Natural killer cell treated with Interleukin-12 subunit alpha and Interleukin-12 subunit beta and Interleukin-15 and Interleukin-18, amount 100 ng/mL, for 72 hours (primary cell): ENCODE results near the gene TMEM151B. TPM values are rescaled to one million over a fixed set of nuclear protein-coding genes. Genes with fewer than 3 reads are reported as not detected.

ENCODE experiments used
- ATAC-seq, 2 donors: fragments of 150-1000 bp; cut with Tn5 transposase in 1 of 2; sonication (Bioruptor Pico), chemical (Tn5 transposase) in 1 of 2; 2 replicates each; pipeline ENCODE4 v1.10.0; 2021
- DNase-seq: peaks from one replicate; pipeline ENCODE4 v3.0.0; 2022; ENCODE audit warnings: low spot score
- H3K27ac Mint-ChIP-seq, 2 donors: 1 replicate in 1 of 2; 2 replicates in 1 of 2; pipeline ENCODE4 v1.8.0; 2022; ENCODE audit warnings: mixed read lengths in 2 of 2, mild to moderate bottlenecking in 1 of 2, moderate library complexity in 1 of 2
- H3K27me3 Mint-ChIP-seq, 2 donors: 1 replicate in 1 of 2; 2 replicates in 1 of 2; pipeline ENCODE4 v1.8.0; 2022; ENCODE audit warnings: mixed read lengths in 2 of 2
- H3K36me3 Mint-ChIP-seq: one replicate; pipeline ENCODE4 v1.8.0; 2022; ENCODE audit warnings: mixed read lengths
- H3K4me1 Mint-ChIP-seq, 2 donors: 1 replicate in 1 of 2; 2 replicates in 1 of 2; pipeline ENCODE4 v1.8.0; 2022; ENCODE audit warnings: low read depth in 2 of 2, mixed read lengths in 2 of 2, mild to moderate bottlenecking in 1 of 2
- H3K4me3 Mint-ChIP-seq: one replicate; pipeline ENCODE4 v1.8.0; 2022; ENCODE audit warnings: mixed read lengths
- H3K9me3 Mint-ChIP-seq: 2 replicates; pipeline ENCODE4 v1.8.0; 2022; ENCODE audit warnings: mixed read lengths
- total RNA-seq, 2 donors: library from RNA; stranded (reverse); gene quantifications; one replicate each; pipeline ENCODE4 v1.2.3, GENCODE V29; 2022

TMEM151B gene
- total RNA-seq, 2 donors from 2014 or later: not detected

GRCh38 chr6:44260451-44261297, 9.6 kb upstream of the TMEM151B start:
- Mint-ChIP-seq H3K27ac (peak overlapping the region in 1 of 2 donors; percentile 4), H3K4me1 (peaks cover 63 to 65% of the 10 kb centered on the region in 2 donors), H3K27me3 (no peaks in the 10 kb centered on the region), H3K36me3 (peaks cover 10% of the 10 kb centered on the region), H3K9me3 (no peaks in the 10 kb centered on the region), H3K4me3 (peak overlapping the region; percentile 2)
- DNase-seq: no peak
- no peak for ATAC-seq

DNA sequence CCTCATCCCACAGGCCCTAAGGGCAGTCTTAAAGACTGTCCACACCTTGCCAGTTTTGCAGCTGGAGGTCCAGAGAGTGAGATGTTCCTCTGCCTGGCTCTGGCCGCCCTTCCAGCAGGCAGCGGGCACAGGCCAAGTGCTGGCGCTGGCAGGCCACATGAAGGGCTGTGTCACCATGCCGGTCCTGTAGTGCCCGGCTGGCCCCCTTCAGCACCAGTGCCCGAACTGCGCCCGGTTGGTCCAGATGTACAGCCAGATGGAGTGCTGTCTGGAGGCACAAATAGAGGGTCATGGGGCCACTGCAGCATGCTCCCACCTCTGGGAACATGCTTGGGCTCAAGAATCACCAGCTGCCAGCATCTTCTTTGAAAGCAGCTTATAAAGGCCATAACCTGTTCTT, 8.7 kb upstream of the TMEM151B start:
- Mint-ChIP-seq H3K4me1 (peaks cover 61 to 63% of the 10 kb centered on the region in 2 donors), H3K9me3 (no peaks in the 10 kb centered on the region), H3K27ac (peak overlapping the region in 1 of 2 donors; percentile 4), H3K36me3 (peaks cover 10% of the 10 kb centered on the region), H3K27me3 (no peaks in the 10 kb centered on the region), H3K4me3 (no peak overlapping the region)
- DNase-seq (no peak), ATAC-seq (no peak)

DNA sequence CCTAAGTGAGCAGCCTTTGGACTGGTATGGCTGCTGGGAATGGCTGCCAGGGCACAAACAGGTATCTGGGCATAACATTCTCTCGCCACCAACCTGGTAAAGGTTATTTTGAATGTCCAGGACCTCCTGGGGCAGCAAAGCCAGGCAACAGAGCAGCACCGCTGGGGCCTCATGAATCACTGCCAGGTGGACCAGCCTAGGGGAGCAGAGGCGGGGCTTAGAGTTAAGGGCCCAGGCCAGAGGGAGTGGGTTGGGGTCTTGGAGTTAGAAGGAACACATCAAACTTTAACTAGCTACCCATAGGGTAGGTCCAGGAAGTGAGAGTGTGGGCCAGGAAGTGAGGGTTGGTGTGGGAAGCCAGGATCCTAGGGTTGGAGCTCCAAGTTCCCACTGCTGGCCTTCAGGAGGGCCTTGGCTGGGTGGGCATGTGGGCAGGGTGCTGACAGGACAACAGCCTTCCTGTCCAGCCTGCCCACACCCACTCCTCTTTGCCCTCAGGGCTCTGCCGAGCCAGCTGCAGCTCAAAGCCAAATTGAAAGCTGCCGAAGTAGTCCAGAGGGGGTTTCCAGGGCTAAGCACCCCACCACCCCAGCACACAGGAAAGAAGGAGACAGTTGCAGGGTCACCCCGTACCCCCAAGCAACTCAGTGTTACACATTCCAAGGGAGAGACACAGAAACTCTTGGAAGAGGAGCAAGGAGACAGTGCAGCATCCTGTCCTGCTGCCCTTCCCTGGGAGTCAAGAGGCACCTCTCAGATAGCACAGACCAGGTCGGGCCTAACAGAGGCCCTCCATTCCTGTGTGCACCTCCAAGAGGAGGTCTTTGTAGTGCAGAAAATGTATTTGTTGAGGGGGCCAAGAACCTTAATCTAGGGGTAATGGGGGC, 7.5 kb upstream of the TMEM151B start:
- H3K36me3 Mint-ChIP-seq: peaks cover 10% of the 10 kb centered on the region
- H3K27ac Mint-ChIP-seq: peak overlapping the region; percentile 95 to 99
- H3K4me3 Mint-ChIP-seq: peak overlapping the region; percentile 97
- peaks cover 58 to 61% of the 10 kb centered on the region in 2 donors for H3K4me1 Mint-ChIP-seq
- ATAC-seq: no peak
- no peak for DNase-seq
- no peaks in the 10 kb centered on the region for H3K27me3 Mint-ChIP-seq
- no peaks in the 10 kb centered on the region for H3K9me3 Mint-ChIP-seq

DNA sequence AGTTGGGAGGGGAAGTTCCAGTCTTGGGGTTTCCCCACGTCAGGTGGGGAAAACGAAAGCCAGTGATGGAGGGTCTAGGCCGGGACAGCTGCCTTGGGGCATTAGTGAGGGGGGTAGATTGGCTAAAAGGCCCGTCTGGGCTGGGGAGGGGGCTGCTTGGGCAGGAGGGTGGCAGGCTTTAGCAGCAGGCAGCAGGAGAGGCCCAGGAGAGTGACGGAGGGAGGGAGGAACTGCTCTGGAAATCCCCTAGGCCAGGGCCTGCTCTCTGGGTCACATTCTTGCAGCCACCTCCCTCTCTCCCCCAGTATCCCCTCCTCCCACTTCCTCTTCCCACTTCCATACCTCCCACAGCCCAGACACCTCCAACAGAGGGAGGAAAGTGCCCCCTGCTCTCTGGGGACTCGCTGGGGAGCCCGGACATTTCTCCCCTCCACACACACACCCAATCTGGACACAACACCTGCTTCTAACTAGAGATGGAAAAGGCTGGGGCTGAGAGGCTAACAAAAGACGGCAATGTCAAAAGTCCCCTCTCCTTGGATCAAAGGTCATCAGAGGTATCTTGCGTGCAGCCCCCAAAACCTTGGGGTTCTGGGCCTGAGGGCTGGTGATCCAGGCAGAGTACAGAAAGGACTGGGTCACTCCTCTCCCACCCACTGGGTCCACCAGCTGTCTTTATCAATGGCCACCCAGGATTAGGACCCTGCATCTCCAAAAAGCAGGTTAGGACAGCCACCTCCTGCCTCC, 6.7 kb upstream of the TMEM151B start:
- Mint-ChIP-seq H3K27me3 (no peaks in the 10 kb centered on the region), H3K27ac (peak overlapping the region; percentile 95 to 99), H3K9me3 (no peaks in the 10 kb centered on the region), H3K4me3 (peak overlapping the region; percentile 97), H3K36me3 (peaks cover 10% of the 10 kb centered on the region), H3K4me1 (peaks cover 50 to 53% of the 10 kb centered on the region in 2 donors)
- ATAC-seq (peak; percentile 7 to 13), DNase-seq (peak; percentile 72)

GRCh38 chr6:44264154-44265006, 5.9 kb upstream of the TMEM151B start:
- Mint-ChIP-seq H3K27ac (peak overlapping the region; percentile 95 to 99), H3K36me3 (peaks cover 10% of the 10 kb centered on the region), H3K4me1 (peaks cover 49% of the 10 kb centered on the region in 2 donors), H3K4me3 (peak overlapping the region; percentile 97), H3K27me3 (peaks cover 5 to 8% of the 10 kb centered on the region in 2 donors), H3K9me3 (no peaks in the 10 kb centered on the region)
- ATAC-seq (peak; percentile 2 to 60), DNase-seq (peak; percentile 64)

DNA sequence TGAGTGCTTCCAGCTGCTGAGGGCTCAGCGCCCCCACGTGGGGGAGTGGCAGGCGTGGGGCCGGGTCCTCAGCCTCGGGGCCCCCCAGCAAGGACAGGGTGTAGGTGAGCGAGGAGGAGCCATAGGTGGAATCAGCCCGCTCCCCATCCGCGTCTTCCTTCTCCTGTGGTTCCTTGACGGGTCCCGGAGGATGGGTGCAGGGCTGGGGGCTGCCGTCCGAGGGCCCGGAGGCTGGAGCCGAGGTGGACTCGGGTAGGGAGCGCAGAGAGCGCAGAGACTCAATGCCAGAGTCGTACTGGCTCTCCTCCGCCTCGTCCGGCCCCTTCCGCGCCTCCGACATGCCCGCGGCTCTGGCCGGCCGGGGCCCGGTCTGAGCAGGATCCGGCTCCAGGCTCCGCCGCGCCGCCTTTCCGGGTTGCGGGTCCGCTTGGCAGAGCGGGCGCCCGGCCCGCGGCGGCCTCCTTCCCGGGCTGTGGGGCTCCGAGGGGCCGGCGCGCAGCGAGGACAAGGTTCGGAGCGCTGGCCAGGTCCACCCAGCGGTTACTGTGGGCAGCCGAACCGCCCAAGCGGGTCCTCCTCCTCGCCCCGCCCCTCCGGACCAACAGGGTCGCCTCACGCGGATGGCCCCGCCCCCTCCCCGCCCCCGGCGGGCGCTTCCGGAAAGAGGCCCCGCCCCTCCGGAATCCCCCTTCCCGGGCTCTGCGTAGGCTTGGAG, 5.1 kb upstream of the TMEM151B start, which contains the start of gene NFKBIE:
NFKBIE (minus strand) TSS at position 545 of the 715 bp plus-strand sequence; CDS start at position 340, 205 bp downstream.
- Mint-ChIP-seq H3K27me3 (peaks cover 12 to 16% of the 10 kb centered on the region in 2 donors), H3K4me3 (peak within 1 kb of the TSS; percentile 97), H3K4me1 (peaks cover 54% of the 10 kb centered on the region in 2 donors), H3K9me3 (no peaks in the 10 kb centered on the region), H3K27ac (peak within 1 kb of the TSS; percentile 95 to 99), H3K36me3 (peaks cover 10% of the 10 kb centered on the region)
- ATAC-seq (peak; percentile 89 to 90), DNase-seq (peak; percentile 97)

GRCh38 chr6:44265722-44266233, 4.5 kb upstream of the TMEM151B start:
- peaks cover 12 to 16% of the 10 kb centered on the region in 2 donors for H3K27me3 Mint-ChIP-seq
- peaks cover 6% of the 10 kb centered on the region for H3K36me3 Mint-ChIP-seq
- no peaks in the 10 kb centered on the region for H3K9me3 Mint-ChIP-seq
- DNase-seq (no peak), ATAC-seq (no peak)
- H3K4me1 Mint-ChIP-seq: peaks cover 50% of the 10 kb centered on the region in 2 donors
- H3K4me3 Mint-ChIP-seq: peak overlapping the region; percentile 97
- H3K27ac Mint-ChIP-seq: peak overlapping the region; percentile 89 to 95

GRCh38 chr6:44266347-44266746, 3.9 kb upstream of the TMEM151B start:
- H3K9me3 Mint-ChIP-seq: no peaks in the 10 kb centered on the region
- H3K27me3 Mint-ChIP-seq: peaks cover 16 to 18% of the 10 kb centered on the region in 2 donors
- peaks cover 44 to 49% of the 10 kb centered on the region in 2 donors for H3K4me1 Mint-ChIP-seq
- ATAC-seq (no peak), DNase-seq (no peak)
- peak overlapping the region; percentile 89 to 95 for H3K27ac Mint-ChIP-seq
- H3K4me3 Mint-ChIP-seq: peak overlapping the region; percentile 97
- peaks cover under 1% of the 10 kb centered on the region for H3K36me3 Mint-ChIP-seq

DNA sequence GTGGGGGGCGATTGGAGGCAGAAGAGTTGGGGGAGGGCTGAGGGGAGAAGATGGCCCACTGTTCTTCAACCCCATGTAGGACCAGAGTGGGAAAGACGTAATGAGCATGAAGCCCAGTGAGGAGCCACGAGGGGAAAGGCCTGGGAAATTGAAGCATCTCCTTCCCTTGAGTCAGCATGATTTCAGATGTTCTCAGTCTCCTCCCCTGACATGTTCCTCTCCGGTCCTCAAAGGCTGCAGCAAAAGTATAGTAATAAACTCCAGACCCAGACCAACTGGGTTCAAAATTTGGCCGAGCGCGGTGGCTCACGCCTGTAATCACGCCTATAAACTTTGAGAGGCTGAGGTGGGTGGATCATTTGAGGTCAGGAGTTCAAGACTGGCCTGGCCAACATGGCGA, 3.0 kb upstream of the TMEM151B start:
- Mint-ChIP-seq H3K4me3 (no peak overlapping the region), H3K27me3 (peaks cover 20 to 25% of the 10 kb centered on the region in 2 donors), H3K36me3 (no peaks in the 10 kb centered on the region), H3K4me1 (peaks cover 41 to 49% of the 10 kb centered on the region in 2 donors), H3K9me3 (no peaks in the 10 kb centered on the region), H3K27ac (no peak overlapping the region)
- ATAC-seq (no peak), DNase-seq (no peak)

DNA sequence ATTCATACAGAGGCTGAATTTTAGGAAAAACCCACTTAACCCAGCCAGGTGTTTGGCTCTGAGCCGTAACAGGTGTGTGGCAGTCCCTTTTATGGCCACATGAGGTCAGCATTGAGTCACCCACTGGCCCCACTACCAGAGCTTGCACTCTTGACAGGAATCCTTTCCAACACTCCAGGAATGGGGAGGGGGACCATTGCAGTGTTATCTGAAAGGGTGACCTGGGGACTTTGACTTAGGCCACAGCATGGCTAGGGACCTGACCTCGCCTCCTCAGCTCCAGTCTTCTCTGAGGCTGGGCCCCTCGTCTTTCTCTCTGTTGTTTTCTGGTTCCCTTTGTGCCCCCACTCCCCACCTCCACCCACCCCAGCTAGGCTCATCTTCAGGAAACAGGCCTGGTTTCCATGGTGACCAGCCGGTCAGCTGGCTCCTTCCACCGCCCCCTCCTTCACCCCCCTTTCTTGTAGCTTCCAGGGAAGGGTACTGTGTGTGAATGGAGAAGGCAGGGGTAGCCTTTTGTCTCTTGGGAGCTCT, 2.1 kb upstream of the TMEM151B start:
- Mint-ChIP-seq H3K36me3 (no peaks in the 10 kb centered on the region), H3K27ac (peak overlapping the region in 1 of 2 donors; percentile 37), H3K4me1 (peaks cover 32 to 43% of the 10 kb centered on the region in 2 donors), H3K4me3 (no peak overlapping the region), H3K9me3 (no peaks in the 10 kb centered on the region), H3K27me3 (peaks cover 28 to 35% of the 10 kb centered on the region in 2 donors)
- DNase-seq (no peak), ATAC-seq (no peak)

DNA sequence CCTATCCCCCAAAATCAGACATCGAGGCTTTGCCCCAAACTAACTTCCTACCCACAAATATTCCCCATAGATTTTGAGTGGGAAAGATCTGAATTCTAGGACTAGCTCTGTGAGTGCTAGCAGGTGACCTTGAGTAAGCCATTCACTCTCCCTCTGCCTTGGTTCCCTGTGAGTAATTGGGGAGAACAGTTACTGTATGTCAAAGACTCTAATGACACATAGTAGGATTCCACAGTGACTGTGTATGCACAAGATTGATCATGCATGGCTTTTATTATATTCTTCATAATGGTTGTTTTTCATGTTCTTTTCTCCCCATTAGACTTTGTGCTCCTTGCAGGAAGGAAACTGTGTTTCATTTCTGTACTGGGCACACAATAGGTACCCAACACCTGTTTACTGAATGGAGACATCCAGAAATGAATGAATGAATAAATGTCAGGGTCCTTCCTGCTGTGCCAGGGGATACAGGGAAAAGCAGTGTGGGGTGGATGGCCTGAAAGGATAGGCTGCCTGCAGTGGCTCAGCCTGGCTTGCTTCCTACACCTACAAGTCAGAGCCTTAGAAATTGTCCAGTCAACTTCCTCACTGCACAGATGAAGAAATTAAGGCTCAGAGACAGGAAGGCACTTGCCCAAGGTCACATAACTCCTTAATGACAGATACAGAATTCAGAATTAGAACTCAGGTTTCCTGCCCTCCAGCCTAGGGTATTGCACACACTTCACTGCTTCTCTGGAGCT, 901 bp upstream of the TMEM151B start:
- DNase-seq: no peak
- H3K9me3 Mint-ChIP-seq: no peaks in the 10 kb centered on the region
- peaks cover 20 to 32% of the 10 kb centered on the region in 2 donors for H3K4me1 Mint-ChIP-seq
- H3K36me3 Mint-ChIP-seq: no peaks in the 10 kb centered on the region
- peaks cover 36 to 40% of the 10 kb centered on the region in 2 donors for H3K27me3 Mint-ChIP-seq
- peak overlapping the region; percentile 29 for H3K4me3 Mint-ChIP-seq
- no peak for ATAC-seq
- H3K27ac Mint-ChIP-seq: no peak overlapping the region
